Astrocyte (in vitro differentiated cells and primary cell): ENCODE measurements around the gene GP5.

ENCODE experiments used
- EZH2 ChIP-seq: IDR thresholded peaks from 2 replicates; pipeline ENCODE4 v1.6.1; 2012; ENCODE audit warnings: mild to moderate bottlenecking, low read length, inconsistent platforms; ENCODE audit not compliant: insufficient read depth
- TF ChIP-seq, protein P1 (sequence below): IDR thresholded peaks from 2 replicates; pipeline ENCODE4 v1.5.1; 2011; ENCODE audit warnings: low read depth, mild to moderate bottlenecking, inconsistent platforms, low read length, moderate library complexity; ENCODE audit not compliant: insufficient read depth

DNA sequence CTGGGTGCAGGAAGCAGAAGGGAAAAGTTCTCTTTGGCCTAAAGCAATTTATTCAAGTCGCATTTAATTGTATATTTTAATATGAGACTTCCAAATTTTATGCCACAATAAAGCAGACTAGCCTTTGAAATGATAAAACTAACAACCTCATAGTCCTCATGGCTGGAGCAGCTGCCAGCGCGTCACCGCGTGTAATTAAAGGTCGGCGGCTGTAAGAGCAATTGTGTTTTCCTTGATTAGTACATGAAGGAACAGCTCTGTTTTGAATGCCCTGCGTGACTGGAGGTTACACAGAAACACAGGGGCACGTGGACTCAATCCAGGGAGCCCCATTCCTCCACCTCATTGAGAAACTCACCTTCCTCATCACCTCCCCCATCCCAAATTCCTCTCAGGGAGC is 19.4 kb downstream of the GP5 start:
- TF ChIP-seq, protein P1, sequence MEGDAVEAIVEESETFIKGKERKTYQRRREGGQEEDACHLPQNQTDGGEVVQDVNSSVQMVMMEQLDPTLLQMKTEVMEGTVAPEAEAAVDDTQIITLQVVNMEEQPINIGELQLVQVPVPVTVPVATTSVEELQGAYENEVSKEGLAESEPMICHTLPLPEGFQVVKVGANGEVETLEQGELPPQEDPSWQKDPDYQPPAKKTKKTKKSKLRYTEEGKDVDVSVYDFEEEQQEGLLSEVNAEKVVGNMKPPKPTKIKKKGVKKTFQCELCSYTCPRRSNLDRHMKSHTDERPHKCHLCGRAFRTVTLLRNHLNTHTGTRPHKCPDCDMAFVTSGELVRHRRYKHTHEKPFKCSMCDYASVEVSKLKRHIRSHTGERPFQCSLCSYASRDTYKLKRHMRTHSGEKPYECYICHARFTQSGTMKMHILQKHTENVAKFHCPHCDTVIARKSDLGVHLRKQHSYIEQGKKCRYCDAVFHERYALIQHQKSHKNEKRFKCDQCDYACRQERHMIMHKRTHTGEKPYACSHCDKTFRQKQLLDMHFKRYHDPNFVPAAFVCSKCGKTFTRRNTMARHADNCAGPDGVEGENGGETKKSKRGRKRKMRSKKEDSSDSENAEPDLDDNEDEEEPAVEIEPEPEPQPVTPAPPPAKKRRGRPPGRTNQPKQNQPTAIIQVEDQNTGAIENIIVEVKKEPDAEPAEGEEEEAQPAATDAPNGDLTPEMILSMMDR: no peak
- no peak for TF ChIP-seq EZH2
